SK-N-MC (cell line): ENCODE measurements around the gene CD2AP.

Experiments
- EZH2 ChIP-seq: fragments of 200-600 bp; sonication (generic); IDR thresholded peaks from one replicate; pipeline ENCODE4 v1.6.1; 2017; ENCODE audit warnings: antibody characterized with exemption
- FOXP2 ChIP-seq: optimal IDR thresholded peaks from 2 replicates; pipeline ENCODE3; 2011; ENCODE audit warnings: mild to moderate bottlenecking, moderate library complexity; ENCODE audit not compliant: insufficient read depth; ENCODE audit errors: extremely low read length, control extremely low read depth
- POLR2AphosphoS5 ChIP-seq: IDR thresholded peaks from 2 replicates; pipeline ENCODE4 v1.6.1; 2012; ENCODE audit warnings: mild to moderate bottlenecking, low read depth, low read length, borderline replicate concordance

DNA sequence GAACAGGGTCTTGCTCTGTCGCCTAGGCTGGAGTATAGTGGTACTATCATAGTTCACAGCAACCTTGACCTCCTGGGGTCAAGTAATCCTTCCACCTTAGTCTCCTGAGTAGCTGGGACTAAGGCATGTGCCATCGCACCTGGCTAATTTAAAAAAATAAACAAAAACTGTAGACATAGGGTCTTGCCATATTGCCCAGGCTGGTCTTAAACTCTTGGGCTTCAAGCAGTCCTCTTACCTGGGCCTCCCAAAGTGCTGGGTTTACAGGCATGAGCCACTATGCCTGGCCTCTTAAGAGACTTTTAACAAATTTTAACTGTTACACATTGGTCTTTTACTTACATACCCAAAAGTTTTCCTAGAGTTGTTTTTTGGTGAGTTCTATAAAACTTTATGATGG is 12.4 kb downstream of the CD2AP start:
- no peak for TF ChIP-seq POLR2AphosphoS5
- TF ChIP-seq EZH2, result no peak
- TF ChIP-seq FOXP2, result no peak
